ENCODE data around the gene OR1F1. TPM values are rescaled to one million over a fixed set of nuclear protein-coding genes. Genes with fewer than 3 reads are reported as not detected.
"Not testable (repeated sequence)": the region's sequence is repeated elsewhere in the genome, so short reads cannot be mapped to it uniquely, and the experiment has no call there.

The OR1F1 gene
- total RNA-seq, 1 donor from 2014 or later, result not detected

GRCh38 chr16:3198334-3199072 lies 10.5 kb downstream of the OR1F1 start:
- no peak for DNase-seq

GRCh38 chr16:3202903-3203539 lies 15.0 kb downstream of the OR1F1 start:
- no peak for DNase-seq

- DNase-seq, result not testable (repeated sequence)
Measured at GRCh38 chr16:3205939-3206338, 17.9 kb downstream of the OR1F1 start.

GRCh38 chr16:3207086-3207953 lies 19.3 kb downstream of the OR1F1 start:
- DNase-seq, result no peak

- DNase-seq, result no peak
Measured at GRCh38 chr16:3212006-3212405, 24.0 kb downstream of the OR1F1 start.

GRCh38 chr16:3212567-3212966 lies 24.6 kb downstream of the OR1F1 start:
- DNase-seq, result no peak

- no peak for DNase-seq
Measured at GRCh38 chr16:3214904-3215600, 27.0 kb downstream of the OR1F1 start.

GRCh38 chr16:3215601-3216262 lies 27.7 kb downstream of the OR1F1 start:
- no peak for DNase-seq

- DNase-seq, result no peak
Measured at GRCh38 chr16:3216263-3216640, 28.2 kb downstream of the OR1F1 start.

GRCh38 chr16:3220839-3221238 lies 32.8 kb downstream of the OR1F1 start:
- DNase-seq, result no peak

- DNase-seq, result peak; percentile 13
Measured at GRCh38 chr16:3223913-3224515, 36.0 kb downstream of the OR1F1 start.

- DNase-seq, result no peak
Measured at GRCh38 chr16:3234543-3234856, 46.5 kb downstream of the OR1F1 start.

GRCh38 chr16:3234857-3235561 lies 47.0 kb downstream of the OR1F1 start, which contains the start of gene ZNF200:
ZNF200 (minus strand) TSS chr16:3235158; CDS start chr16:3233755, 1,403 bp downstream.
- peak; percentile 97 for DNase-seq

- peak; percentile 19 for DNase-seq
Measured at GRCh38 chr16:3235856-3236669, 48.1 kb downstream of the OR1F1 start.

- no peak for DNase-seq
Measured at GRCh38 chr16:3241761-3242160, 53.8 kb downstream of the OR1F1 start.

- no peak for DNase-seq
Measured at GRCh38 chr16:3242709-3243108, 54.7 kb downstream of the OR1F1 start.

GRCh38 chr16:3243882-3244281 lies 55.9 kb downstream of the OR1F1 start:
- no peak for DNase-seq

GRCh38 chr16:3246002-3246401 lies 58.0 kb downstream of the OR1F1 start:
- no peak for DNase-seq

GRCh38 chr16:3246876-3247275 lies 58.9 kb downstream of the OR1F1 start:
- no peak for DNase-seq

GRCh38 chr16:3248596-3248995 lies 60.6 kb downstream of the OR1F1 start:
- DNase-seq, result no peak
